OCI-LY1 (cell line): Measurements from ENCODE around the gene C6orf136.
A peak's percentile ranks its signal among the peaks of the same experiment; 100 is the strongest.

Experiments used
- H2AFZ ChIP-seq: fragments of 200-600 bp; sonication (generic), shearing (Covaris generic); 2 replicates; pipeline ENCODE4 v1.6.0; 2014; ENCODE audit warnings: antibody characterized with exemption, mild to moderate bottlenecking, low read length
- H3F3A ChIP-seq: fragments of 200-600 bp; sonication (generic), shearing (Covaris generic); 2 replicates; pipeline ENCODE4 v1.6.0; 2014; ENCODE audit warnings: mild to moderate bottlenecking, antibody characterized with exemption, low read length, moderate library complexity; ENCODE audit not compliant: insufficient read depth
- H3K27ac ChIP-seq: fragments of 200-600 bp; sonication (generic); 2 replicates; pipeline ENCODE4 v1.5.1; 2014; ENCODE audit warnings: low read length, mixed run types, mild to moderate bottlenecking, low read depth; ENCODE audit not compliant: poor library complexity, severe bottlenecking
- H3K27me3 ChIP-seq: fragments of 200-600 bp; sonication (generic); 2 replicates; pipeline ENCODE4 v1.6.0; 2014; ENCODE audit warnings: antibody characterized with exemption, mild to moderate bottlenecking, low read length, moderate library complexity; ENCODE audit not compliant: insufficient read depth
- H3K36me3 ChIP-seq: fragments of 200-600 bp; sonication (generic); 2 replicates; pipeline ENCODE4 v1.6.1; 2014; ENCODE audit warnings: mild to moderate bottlenecking, antibody characterized with exemption, low read length, moderate library complexity, mixed read lengths; ENCODE audit not compliant: insufficient read depth
- H3K4me1 ChIP-seq: fragments of 200-600 bp; sonication (generic); 2 replicates; pipeline ENCODE4 v1.5.1; 2014; ENCODE audit warnings: mild to moderate bottlenecking, low read length, moderate library complexity; ENCODE audit not compliant: insufficient read depth, severe bottlenecking
- H3K4me2 ChIP-seq: fragments of 200-600 bp; sonication (generic), shearing (Covaris generic); 2 replicates; pipeline ENCODE4 v1.6.1; 2014; ENCODE audit warnings: low read length
- H3K4me3 ChIP-seq: fragments of 200-600 bp; sonication (generic); 2 replicates; pipeline ENCODE4 v1.5.1; 2014; ENCODE audit warnings: low read length, low read depth, mild to moderate bottlenecking, mixed read lengths; ENCODE audit not compliant: poor library complexity, severe bottlenecking
- H3K79me2 ChIP-seq: fragments of 200-600 bp; shearing (Covaris generic); 2 replicates; pipeline ENCODE4 v1.6.1; 2016; ENCODE audit warnings: mixed run types, low read length, mixed read lengths; ENCODE audit not compliant: insufficient read depth
- H3K9ac ChIP-seq: fragments of 200-600 bp; sonication (generic), shearing (Covaris generic); 2 replicates; pipeline ENCODE4 v1.6.1; 2014; ENCODE audit warnings: mild to moderate bottlenecking, low read length, mixed read lengths
- H3K9me2 ChIP-seq: fragments of 200-600 bp; sonication (generic), shearing (Covaris generic); 2 replicates; pipeline ENCODE4 v1.6.1; 2014; ENCODE audit warnings: low read depth, mild to moderate bottlenecking, low read length, mixed read lengths
- H3K9me3 ChIP-seq: fragments of 200-600 bp; shearing (Covaris generic); 2 replicates; pipeline ENCODE4 v1.6.1; 2014; ENCODE audit warnings: low read length, mixed read lengths
- H4K20me1 ChIP-seq: fragments of 200-600 bp; sonication (generic), shearing (Covaris generic); 2 replicates; pipeline ENCODE4 v1.6.0; 2016; ENCODE audit warnings: mild to moderate bottlenecking, low read length; ENCODE audit not compliant: insufficient read depth
- EZH2 ChIP-seq: fragments of 200-600 bp; sonication (generic), shearing (Covaris generic); IDR thresholded peaks from 2 replicates; pipeline ENCODE4 v1.8.0; 2017; ENCODE audit warnings: borderline replicate concordance, mixed run types, mild to moderate bottlenecking, antibody characterized with exemption, low read length, moderate library complexity, mixed read lengths
- TF ChIP-seq, protein P1 (sequence below): fragments of 200-600 bp; sonication (generic), shearing (Covaris generic); IDR thresholded peaks from 2 replicates; pipeline ENCODE4 v1.5.1; 2017; ENCODE audit warnings: mild to moderate bottlenecking, antibody characterized with exemption, low read length, moderate library complexity, mixed read lengths

C6orf136 gene

DNA sequence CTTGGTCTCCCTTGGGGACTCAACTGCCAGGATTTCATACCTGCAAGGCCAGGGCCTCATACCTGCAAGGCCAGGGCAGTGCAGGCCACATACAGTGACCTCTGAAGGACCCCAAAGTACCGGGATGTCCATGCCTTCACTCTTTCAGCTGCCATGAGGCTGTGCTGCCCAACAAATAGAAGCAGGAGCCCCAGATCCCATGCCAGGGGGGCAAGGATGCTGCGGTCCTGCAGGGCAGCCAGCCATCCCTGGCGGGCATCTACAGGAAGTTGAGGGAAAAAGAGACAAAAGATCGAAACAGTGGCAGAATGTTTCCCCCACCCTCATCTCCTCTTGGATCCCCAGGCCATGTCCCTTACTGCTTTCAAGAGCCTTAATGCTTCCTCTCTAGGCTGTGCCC, 43.1 kb downstream of the C6orf136 start:
- H3K9me3 ChIP-seq = no peaks in the 10 kb centered on the region
- no peaks in the 10 kb centered on the region for H3K9me2 ChIP-seq
- H3K36me3 ChIP-seq = no peaks in the 10 kb centered on the region
- H3K27me3 ChIP-seq = no peaks in the 10 kb centered on the region
- H3K27ac ChIP-seq = peak overlapping the region; percentile 95
- H3K79me2 ChIP-seq = peaks cover 6% of the 10 kb centered on the region
- TF ChIP-seq, protein P1, sequence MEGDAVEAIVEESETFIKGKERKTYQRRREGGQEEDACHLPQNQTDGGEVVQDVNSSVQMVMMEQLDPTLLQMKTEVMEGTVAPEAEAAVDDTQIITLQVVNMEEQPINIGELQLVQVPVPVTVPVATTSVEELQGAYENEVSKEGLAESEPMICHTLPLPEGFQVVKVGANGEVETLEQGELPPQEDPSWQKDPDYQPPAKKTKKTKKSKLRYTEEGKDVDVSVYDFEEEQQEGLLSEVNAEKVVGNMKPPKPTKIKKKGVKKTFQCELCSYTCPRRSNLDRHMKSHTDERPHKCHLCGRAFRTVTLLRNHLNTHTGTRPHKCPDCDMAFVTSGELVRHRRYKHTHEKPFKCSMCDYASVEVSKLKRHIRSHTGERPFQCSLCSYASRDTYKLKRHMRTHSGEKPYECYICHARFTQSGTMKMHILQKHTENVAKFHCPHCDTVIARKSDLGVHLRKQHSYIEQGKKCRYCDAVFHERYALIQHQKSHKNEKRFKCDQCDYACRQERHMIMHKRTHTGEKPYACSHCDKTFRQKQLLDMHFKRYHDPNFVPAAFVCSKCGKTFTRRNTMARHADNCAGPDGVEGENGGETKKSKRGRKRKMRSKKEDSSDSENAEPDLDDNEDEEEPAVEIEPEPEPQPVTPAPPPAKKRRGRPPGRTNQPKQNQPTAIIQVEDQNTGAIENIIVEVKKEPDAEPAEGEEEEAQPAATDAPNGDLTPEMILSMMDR = no peak
- TF ChIP-seq EZH2 = no peak
- H4K20me1 ChIP-seq = no peaks in the 10 kb centered on the region
- H3K4me1 ChIP-seq = peaks cover 62% of the 10 kb centered on the region
- H3K4me2 ChIP-seq = peak overlapping the region; percentile 75
- H3K4me3 ChIP-seq = peak overlapping the region; percentile 64
- peak overlapping the region; percentile 62 for H3K9ac ChIP-seq
- H2AFZ ChIP-seq = no peak overlapping the region
- H3F3A ChIP-seq = peaks cover 14% of the 10 kb centered on the region

DNA sequence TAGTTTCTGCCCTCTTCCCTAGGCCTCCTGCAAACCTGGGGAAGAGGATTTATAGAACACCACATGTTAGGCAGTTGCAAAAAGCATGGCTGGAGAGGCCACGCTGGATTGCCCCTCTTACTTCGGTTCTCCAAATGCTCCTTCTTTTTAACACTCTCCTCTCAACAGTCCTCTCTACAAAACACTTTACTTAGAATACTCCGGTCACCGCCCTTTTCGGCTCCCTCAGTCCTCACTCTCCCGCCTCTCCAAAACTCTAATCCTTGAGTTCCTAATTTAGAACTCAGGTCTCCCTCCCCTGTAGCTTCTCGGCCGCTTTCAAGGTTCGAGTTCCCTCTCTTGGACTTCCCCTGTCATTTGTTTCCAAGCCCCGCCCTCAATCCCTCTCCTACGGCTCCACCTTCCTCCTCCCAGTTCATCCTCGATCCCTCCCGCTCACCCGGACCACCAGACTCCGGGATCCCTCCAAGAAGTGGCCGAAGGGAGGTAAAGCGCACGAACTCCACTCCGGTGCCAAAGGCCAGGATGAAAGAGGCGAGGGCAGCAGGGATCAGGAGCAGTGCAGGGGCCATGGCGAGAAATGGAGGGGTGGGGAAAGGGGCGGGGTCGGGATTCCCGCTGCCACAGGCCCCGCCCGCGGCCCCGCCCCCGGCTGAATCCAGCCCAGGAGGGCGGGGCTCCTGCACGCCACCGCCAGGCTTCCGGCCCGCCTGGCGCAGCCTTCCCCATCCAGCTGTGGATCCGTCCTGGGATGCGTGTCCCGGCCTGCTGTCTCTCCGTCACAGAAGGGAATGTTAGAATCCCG, 43.7 kb downstream of the C6orf136 start, which contains the start of gene NRM:
Gene NRM (minus strand): TSS at position 582 of the 805 bp plus-strand sequence. CDS start 10 bp downstream, at position 572.
- Histone ChIP-seq H3K4me3 (peak within 1 kb of the TSS; percentile 64), H3K27ac (peak within 1 kb of the TSS; percentile 95), H3K4me1 (peaks cover 56% of the 10 kb centered on the region), H3K27me3 (no peaks in the 10 kb centered on the region), H3K36me3 (no peaks in the 10 kb centered on the region), H3K9me3 (no peaks in the 10 kb centered on the region), H2AFZ (no peak within 1 kb of the TSS), H3K79me2 (peaks cover under 1% of the 10 kb centered on the region; the same call in 1 of the 2 replicates), H3K4me2 (peak within 1 kb of the TSS; percentile 75), H3K9ac (peak within 1 kb of the TSS; percentile 62), H3F3A (peaks cover 14% of the 10 kb centered on the region), H3K9me2 (no peaks in the 10 kb centered on the region), H4K20me1 (no peaks in the 10 kb centered on the region)
- TF ChIP-seq, protein P1 = no peak
- no peak for TF ChIP-seq EZH2

DNA sequence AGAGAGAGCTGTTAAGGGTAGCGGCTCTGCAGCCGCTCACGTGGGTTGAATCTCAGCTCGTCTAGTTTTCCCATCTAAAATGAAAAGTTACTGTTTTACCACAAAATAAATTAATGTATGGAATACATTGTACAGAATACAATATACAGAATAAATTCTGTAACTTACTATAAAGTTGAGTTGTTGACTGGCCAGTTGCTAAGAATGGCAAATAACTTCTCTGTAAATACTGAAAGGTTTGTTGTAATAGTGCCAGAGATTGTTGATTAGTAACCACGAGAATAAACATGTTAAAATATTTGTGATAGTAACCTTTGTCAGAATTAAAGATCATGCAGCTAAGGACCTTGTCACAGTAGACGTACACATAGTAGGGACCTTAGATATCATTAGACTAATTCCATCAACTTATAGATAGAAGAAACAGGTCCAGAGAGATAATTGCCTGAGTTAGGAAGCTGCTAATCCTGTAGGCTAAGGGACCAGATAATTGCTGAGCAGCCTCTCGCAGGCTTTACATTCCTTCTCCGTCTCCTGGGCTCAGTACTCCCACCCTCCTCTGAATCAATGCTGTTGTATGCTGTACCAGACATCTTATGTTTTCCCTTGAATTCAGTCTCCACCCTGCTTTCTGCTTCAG, 44.4 kb downstream of the C6orf136 start:
- no peaks in the 10 kb centered on the region for H3K79me2 ChIP-seq
- H3K4me3 ChIP-seq = peak overlapping the region; percentile 64
- peaks cover 49% of the 10 kb centered on the region for H3K4me1 ChIP-seq
- TF ChIP-seq, protein P1 = no peak
- H3K9me3 ChIP-seq = no peaks in the 10 kb centered on the region
- H3F3A ChIP-seq = peaks cover 14% of the 10 kb centered on the region
- no peaks in the 10 kb centered on the region for H3K27me3 ChIP-seq
- H3K36me3 ChIP-seq = no peaks in the 10 kb centered on the region
- peak overlapping the region; percentile 75 for H3K4me2 ChIP-seq
- H4K20me1 ChIP-seq = no peaks in the 10 kb centered on the region
- H3K9me2 ChIP-seq = no peaks in the 10 kb centered on the region
- no peak overlapping the region for H3K27ac ChIP-seq
- no peak overlapping the region for H2AFZ ChIP-seq
- peak overlapping the region; percentile 62 for H3K9ac ChIP-seq
